ENCODE data around the gene PDCD1.
A peak's percentile ranks its signal among the peaks of the same experiment; 100 is the strongest.

Gene PDCD1

DNA sequence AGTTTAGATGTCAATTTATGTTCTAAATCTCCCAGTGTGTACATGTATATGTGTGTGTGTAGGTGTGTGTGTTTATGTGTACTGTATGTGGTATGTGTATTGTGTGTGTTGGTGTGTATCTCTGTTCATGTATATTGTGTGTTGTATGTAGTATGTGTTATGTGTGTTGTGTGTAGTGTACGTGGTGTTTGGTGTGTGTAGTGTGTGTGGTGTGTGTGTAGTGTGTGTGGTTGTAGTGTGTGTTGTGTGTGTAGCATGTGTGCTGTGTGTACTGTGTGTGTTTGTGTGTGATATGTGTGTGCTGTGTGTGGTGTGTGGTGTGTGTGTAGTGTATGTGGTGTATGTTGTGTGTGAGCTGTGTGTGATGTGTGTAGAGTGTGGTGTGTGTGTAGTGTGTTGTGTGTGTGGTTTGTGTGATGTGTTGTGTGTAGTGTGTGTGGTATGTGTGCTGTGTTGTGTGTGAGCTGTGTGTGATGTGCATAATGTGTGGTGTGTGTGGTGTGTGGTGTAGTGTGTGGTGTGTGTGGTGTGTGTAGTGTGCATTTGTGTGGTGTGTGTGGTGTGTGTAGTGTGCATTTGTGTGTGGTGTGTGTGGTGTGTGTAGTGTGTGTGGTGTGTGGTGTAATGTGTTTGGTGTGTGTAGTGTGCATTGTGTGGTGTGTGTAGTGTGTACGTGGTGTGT is 5.6 kb upstream of the PDCD1 start:
- DNase-seq, result no peak

DNA sequence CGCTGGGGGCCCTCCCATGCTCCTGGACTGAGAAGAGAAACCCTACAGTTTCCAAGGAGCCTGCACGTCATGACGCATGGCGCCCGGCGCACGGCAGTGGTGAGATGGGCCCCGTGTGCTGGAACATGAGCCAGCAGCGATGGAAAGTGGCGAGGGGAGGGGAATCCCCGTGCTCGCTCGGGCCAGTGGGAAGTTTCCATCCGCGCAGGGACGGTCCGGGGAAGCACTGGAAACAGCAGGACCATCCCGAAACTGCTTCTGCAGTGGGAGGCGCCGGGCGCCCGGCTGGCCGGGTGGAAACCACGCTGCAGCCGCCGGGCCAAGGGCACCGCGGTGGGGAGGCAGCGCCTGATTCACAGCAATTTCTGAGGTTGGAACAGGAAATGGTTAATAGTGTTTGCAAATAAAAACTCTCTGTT is 4.9 kb upstream of the PDCD1 start:
- DNase-seq, result peak; percentile 24

DNA sequence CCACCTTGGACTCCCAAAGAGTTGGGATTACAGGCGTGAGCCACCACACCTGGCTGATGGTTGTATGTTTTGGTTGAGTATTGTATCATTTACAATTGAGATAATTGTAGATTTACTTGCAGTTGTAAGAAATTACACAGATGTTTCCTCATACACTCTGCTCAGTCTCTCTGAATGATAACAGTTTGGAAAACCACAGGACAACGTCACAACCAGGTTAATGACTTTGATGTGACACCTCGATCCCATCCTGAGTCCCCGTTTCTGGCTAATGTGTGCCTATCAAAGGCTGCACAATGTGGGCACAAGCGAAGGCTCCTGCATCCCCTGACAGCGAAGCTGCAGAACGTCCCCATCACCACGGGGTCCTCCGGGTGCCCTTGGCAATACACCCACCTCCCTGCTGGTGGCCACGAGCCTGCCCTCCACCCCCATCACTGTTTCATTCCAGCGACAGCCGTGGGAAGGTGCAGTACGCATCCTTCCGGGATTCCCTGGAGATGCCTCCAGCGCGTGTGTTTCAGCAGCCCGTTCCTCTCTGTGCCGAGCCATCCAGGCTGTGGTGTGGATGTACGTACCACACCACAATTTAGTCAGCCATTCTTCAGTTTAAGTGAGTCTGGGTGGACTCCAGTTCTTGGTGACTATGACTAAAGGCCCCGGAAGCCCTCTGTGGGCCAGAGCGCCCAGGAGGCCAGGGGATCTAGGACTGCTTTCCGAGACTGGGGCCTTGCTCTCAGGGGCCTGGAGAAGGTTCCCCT is 4.3 kb upstream of the PDCD1 start:
- no peak for DNase-seq

DNA sequence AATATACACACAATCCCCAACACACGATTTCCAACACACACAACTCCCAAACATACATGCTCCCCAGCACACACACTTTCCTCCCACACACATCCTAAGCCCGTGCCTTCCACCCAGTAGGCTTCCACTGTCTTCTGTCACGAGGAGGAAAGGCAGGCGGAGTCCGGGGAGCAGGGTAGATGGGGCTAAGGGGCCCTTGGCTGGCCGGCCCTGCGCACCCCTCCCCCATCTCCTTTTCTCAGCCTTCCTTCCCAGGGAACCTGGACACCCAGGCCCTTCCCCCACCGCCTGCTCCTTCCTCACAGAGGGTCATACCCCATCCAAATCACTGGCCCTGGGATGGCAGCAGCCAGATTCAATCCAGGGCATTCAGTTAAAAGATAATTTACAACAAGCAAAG is 3.4 kb upstream of the PDCD1 start:
- no peak for DNase-seq

DNA sequence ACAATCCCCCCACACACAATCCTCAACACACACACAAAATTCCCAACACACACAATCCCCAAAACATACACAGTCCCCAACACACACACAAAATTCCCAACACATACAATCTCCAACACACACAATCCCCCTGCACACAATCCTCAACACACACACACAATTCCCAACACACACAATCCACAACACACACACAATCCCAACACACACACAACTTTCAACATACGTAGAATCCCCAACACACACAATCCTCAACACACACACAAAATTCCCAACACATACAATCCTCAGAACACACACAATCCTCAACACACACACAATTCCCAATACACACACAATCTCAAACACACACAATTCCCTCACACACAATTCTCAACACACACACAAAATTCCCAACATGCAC is 2.6 kb upstream of the PDCD1 start:
- no peak for DNase-seq

DNA sequence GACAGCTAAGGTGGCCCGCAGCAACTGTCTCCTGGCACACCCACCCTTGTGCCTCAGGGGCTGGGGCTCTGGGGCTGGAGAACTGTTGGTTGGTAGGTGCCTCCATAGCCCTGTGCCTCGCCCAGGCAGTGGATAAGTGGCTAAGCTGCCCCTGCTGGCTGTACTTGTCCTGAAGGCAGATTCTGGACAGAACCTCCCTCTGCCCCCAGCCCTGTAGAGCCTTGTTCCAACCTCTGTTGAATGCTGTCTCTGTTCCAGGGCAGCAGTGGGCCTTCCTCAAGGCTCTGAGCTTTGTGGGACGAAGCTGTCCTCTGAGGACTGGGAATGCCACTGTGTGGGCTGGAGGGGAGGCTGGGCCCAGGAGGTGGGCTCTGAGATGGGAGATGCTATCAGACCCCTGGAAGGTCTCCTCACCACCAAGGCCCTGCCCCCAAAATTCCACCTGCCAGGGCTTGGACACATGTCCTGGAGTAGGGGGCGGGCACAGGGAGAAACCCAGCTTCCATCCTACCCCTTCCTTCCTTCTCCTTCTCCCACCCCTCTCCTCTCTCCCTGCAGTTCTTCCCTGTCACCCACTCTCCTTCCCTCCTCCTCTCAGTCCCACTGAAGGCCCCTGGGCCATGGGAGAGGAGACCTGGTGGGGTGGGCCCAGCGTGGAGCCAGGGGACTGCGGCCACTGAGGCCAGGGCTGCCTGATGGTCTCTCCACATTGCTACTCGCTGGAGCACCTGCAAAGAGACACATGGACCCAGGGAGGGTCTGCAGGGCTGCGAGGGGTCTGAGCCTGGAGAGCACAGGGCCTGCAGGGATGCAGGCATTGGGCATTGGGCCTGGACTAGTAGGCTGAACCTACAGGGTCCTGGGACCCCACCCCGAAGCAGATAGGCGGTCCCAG is 1.7 kb upstream of the PDCD1 start:
- no peak for DNase-seq

DNA sequence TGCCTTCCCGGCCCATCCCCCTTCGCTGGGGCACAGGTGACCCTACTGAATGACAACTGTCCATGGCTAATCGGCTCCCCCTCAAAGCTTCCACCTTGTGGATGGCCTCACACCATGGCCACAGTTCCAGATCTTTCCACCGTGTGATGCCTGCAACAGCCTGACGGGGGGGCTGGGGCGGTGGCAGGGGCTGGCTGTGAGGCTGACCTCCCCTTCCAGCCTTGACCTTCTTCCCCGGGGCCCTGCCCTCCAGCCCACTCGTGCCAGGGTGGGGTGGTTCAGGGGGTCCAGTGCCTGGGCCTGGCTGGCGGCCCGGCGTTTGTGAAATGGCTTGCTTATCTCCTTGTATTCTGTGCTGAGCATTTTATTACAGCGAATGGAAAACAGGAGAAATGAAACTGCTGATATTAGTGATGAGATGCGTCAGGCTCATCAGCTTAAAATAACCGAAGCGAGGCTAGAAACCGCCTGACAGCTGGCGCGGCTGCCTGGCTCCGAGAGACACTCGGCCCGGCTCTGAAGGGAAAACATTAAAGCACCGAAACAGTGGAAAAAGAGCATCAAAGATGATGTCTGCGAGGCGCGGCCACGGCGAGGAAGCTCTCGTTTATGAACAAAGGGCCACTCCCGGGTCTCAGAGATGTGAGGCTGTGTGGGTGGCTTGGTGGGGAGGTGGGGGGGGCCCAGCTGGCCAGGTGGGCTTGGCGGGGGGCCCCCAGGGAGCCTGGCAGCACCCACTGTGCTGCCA is 916 bp upstream of the PDCD1 start:
- peak; percentile 12 for DNase-seq

DNA sequence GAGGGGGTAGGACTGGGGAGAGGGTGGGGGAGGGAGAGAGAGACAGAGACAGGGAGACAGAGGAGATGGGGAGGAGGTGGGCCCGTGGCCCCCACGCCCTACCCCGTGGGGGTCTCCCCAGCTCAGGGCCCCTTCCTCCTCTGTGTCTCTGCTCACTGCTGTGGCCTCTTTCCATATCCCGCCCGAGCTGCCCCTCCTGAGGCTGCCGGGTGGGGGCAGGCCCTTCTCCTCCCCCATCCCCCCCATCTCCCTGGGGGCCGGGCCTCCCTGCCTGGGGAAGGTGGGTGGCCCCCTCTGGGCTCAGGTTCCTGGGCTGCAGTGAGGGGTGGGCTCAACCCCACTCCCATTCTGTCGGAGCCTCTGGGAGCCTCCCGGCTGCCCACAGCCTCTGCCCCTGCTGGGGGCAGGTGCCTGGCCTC is 332 bp upstream of the PDCD1 start:
- no peak for DNase-seq

DNA sequence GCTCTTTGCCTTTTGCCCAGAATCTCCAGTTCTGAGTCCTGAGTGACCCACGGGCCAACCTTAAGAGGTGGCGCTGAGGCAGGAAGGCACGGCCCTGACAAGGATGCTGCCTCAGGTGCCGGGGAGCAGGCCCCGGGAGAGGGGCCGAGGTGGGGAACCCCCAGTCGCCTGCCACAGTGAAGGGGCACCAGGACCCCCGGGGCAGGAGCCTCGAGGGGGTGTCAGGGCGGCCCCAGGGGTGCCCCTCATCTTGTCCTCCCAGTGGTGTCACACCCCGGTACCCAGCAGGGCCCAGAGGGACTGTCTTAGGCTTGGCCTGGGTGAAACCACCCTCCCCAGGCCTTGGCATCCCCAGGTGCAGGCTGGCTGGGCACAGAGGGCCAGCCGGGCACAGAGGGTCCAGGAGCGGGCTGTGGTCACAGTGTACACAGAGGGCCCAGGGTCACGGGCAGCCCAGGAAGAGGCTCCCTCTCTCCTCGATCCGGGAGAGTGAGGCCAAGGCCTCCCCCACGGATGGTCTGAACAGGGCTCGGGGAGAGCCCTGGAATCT is 1.0 kb downstream of the PDCD1 start:
- no peak for DNase-seq

DNA sequence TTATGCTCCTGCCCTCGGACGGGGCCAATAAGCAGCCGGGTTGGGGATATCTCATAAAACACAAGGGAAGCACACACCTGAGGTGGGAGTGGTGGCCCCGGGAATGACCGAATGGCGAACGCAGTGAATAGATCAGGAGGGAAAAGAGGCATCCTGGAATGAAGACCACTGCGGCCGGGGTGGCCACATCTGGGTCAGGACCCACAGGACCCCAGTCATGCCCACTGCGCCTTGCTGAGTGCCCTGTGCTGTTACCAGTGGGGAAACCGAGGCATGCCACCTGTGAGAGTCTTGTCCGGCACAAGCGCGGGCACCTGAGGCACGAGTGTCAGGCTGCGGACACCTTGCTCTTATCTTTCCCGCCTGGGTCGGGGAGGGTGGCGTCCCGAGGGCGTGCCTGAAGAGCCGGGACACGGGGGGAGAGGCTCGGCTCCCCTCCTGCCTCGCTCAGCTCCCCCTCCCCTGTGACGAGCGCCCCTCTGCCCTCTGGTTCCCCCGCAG is 1.6 kb downstream of the PDCD1 start:
- DNase-seq, result no peak

DNA sequence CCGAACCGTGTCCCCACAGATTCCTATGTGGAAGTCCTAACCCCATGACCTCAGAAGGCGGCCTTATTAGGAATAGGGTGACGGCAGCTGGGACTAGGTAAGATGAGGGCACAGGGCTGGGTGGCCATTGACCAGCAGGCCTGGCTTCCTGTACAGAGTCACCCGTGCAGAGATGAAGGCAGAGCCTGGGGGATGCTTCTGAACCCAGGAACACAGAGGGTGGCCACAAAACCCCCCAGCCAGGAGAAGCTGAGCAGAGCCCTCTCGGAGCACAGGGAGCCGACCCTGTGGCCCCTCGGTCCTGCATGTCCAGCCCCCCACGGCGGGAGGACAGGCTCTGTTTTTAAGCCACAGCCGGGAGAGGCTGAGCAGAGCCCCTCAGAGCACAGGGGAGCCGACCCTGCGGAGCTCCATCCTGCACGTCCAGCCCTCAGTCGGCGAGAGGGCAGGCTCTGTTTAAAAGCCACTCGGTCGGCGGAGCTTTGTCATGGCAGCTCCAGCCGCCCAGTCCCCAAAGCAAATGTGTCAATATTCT is 2.7 kb downstream of the PDCD1 start:
- DNase-seq, result no peak

DNA sequence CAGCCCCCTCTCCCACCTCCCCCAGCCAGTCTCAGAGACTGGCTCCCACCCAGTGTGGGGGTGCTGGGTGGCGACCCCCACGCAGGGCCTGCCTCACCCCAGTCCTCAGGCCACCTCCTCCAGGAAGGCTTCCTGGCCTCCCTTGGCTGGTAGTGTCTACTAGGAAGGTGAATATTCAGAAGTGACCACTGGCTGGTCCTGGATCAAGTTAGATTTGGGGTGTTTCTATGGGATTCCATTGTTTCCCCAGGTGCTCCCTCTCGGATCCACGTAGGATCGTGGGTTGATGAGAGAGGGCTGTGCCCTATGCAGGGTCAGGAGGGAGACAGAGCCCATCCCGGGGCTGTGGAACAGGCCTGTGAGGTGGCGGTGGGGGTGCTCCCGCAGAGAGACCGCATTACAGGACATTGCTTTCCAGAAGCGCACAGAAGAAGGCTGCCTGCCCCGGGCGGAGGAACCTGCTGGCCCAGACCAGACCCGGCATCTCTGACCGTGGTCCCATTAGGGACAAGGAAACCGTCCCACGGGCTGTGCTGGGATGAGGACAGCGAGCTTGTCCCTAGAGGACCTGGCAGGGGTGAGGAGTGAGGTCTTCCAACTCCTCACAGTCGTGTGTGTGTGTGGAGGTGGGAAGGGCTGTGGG is 3.3 kb downstream of the PDCD1 start:
- DNase-seq, result no peak

DNA sequence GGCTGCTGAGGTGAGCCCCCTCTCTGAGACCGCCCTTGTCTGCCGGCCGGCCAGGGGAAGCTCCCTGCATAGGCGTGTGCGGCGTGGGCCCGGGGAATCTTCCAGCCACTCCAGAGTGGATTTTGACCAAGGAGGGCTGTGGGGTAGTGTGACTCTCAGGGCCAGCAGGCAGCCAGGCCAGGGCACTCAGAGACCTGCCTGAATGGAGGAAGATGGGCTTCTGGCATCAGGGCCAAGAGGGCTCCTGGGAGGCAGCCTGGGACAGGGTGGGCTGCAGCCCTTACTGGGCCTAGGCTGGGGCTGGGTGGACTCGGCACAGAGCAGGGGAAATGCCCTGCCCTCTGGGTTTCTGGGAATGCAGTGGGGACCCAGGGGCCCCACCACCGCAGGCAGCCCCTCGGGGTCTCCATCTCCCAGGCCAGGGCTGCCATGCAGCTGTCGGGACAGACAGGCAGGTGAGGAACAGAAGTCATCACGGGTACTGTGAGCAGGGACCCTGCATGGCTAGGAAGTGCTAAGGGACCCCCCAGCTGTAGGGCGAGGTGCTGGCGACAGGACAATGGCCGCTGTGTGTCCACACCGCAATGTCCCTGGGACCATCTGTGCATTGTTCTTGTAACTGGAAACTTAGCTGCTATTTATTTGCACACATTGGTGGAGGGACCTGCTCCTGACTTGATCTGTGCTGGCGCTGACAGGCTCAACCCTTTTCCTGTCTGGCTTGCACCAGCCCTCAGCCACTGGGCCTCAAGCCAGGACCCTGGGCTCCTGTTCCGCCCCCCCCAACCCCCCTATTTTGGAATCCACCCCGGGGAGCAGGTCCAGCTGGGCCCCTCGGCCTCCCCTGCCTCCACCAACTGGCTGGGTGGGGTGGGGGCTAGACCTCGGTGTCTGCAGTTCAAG is 4.1 kb downstream of the PDCD1 start:
- no peak for DNase-seq

DNA sequence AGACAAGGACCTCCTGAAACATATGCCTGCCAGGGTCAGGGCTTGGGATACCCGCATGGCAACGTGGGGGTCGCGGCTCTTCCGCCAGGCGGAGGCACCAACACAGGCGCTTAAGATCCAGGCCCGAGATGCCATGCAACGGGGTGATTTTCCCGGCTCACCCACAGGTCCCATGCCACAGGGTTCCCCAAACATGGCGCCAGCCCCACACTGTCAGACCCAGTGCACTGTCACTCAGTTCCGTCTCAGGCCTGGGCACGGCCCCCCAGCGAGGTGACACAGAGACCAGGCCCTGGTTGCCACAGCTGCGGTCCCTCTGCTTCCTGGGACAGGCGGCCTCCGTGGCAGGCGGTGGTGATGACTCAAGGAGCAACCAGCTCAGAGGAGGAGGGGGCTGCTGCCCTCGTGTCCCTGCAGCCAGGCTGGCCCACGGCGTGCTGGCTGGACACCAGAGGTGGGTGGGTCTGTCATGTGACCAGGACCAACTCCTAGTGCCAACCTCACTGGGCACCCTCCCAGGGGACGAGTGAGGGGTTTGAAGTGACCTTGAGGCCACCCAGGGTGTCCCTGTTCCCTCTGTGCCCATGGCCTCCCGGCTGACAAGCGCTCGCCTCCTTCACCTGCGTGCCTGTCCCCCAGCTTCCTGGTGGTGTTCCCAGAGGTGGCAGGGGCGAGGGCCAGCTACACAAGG is 4.9 kb downstream of the PDCD1 start:
- no peak for DNase-seq

DNA sequence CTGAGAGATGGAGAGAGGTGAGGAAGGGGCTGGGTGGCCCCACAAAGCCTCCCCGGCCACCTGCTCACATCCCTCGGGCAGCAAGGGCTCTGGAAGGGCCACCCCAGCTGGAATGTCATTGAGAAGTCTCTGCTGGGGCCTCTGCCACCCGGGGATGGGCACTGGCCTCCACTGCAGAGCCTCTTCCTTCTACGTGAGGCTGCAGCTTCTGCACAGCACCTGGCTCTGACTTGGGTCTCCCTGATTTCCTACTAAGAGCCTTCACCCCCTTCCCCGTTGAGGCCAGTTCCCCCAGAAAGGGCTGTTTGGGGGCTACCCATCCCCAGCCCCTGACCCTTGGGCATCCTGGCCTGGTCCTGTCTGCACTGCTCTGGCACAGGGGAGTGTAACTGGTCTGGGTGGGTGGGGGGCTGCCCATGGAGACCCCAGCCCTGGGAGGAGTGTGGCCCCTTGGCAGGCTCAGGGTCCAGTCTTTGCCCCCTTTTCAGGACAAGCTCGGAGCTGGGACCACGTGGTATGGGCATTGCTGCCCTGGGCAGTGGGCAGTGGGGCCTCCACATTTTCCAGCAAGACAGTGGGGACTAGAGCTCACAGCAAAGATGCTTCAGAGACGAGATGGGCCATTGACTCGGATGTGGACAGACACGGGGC is 5.6 kb downstream of the PDCD1 start:
- no peak for DNase-seq

DNA sequence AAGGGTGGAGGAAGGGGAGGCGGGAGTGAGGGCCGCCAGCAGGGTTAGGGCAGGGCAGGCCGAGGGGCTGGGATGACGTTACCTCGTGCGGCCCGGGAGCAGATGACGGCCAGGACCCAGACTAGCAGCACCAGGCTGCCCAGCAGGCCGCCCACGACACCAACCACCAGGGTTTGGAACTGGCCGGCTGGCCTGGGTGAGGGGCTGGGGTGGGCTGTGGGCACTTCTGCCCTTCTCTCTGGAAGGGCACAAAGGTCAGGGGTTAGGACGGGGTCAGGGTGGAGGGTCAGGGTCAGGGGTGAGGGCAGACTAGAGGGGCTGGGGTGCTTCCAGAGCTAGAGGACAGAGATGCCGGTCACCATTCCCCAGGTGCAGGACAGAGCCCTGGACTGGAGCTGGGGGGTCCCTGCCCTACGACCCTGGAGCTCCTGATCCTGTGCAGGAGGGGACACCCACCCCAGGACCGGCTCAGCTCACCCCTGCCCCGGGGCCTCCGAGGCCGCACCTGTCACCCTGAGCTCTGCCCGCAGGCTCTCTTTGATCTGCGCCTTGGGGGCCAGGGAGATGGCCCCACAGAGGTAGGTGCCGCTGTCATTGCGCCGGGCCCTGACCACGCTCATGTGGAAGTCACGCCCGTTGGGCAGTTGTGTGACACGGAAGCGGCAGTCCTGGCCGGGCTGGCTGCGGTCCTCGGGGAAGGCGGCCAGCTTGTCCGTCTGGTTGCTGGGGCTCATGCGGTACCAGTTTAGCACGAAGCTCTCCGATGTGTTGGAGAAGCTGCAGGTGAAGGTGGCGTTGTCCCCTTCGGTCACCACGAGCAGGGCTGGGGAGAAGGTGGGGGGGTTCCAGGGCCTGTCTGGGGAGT is 6.3 kb downstream of the PDCD1 start:
- no peak for DNase-seq

DNA sequence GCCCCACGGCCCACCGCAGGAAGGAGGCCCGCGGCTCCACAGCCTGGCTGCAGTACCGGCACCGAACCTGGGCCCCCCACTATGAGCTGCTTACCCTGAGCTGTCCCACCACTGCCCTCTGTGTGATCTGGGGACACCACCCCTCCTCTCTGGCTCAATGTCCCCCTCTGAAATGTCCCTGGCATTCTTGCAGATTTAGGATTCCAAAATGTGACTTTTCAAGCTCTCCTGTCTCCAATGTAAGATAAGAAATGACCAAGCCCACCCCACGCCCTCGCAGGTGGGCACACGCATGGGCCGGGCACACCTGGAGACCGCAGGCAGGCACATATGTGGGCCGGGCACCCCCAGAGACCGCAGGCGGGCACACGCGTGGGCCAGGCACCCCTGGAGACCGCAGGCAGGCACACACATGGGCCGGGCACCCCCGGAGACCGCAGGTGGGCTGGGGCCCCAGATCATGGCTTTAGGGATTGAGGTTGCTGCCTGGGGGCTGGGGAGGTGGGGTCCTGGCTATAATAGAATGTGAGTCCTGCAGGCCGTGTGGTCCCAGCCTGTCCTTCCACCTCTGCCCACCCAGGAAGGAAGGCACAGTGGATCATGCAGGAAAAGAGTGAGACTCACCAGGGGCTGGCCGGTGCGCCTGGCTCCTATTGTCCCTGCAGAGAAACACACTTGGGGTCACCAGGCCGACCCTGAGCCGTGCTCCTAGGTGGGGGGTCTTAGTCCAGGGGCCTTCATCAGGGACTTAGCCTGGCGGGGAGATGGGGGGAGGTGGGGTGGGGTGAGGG is 7.2 kb downstream of the PDCD1 start:
- no peak for DNase-seq
